ENCODE results near the gene EPS8L3.

EPS8L3 gene

GRCh38 chr1:109763646-109764415, at the start of gene EPS8L3:
Gene EPS8L3, minus strand, starts transcription at chr1:109763923. Its CDS starts 2,174 bp downstream, at chr1:109761749.
- TF ChIP-seq POLR2AphosphoS5 (IDR thresholded peaks at IDR 0.05; ENCODE audit: borderline replicate concordance, low read depth, low read length) (no peak), FOXP2 (optimal IDR thresholded peaks at IDR 0.05; ENCODE audit: control extremely low read depth, extremely low read length, insufficient read depth) (no peak), EZH2 (IDR thresholded peaks at IDR 0.05) (no peak)
- H3K27ac ChIP-seq, result no peak within 1 kb of the TSS
- no peak for DNase-seq (ENCODE audit: low read depth, low spot score)
- H3K4me3 ChIP-seq, result no peak within 1 kb of the TSS
- H3K9ac ChIP-seq (ENCODE audit: insufficient read length), result no peak within 1 kb of the TSS
- no peaks in the 10 kb centered on the region for H3K9me3 ChIP-seq (ENCODE audit: low read depth, low read length)
- H3K36me3 ChIP-seq (ENCODE audit: insufficient read depth, low read length), result no peaks in the 10 kb centered on the region

DNA sequence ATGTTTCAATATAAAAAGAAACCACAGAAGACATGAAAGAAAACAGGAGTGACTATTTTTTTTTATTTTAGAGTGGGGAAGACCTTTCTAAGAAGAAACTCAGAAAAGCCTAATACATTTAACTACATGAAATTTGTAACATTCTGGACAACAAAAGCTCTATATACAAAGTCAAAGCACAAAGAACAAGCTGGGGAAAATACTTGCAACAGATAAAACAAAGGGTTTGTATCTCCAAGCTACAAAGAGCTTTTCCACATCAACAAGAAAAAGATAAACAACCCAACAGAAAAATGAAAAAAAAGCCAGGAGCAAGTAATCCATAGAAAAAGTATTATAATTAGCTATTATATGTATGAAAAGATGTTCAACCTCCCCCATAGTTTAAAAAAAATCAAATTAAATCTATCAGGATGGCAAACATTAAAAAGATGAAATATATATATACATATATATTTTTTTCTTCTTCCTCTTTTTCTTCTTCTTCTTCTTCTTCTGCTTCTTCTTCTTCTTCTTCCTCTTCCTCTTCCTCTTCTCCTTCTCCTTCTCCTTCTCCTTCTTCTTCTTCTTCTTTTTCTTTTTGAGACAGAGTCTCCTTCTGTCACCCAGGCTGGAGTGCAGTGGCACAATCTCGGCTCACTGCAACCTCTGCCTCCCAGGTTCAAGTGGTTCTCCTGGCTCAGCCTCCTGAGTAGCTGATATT, 49.1 kb upstream of the EPS8L3 start:
- Histone ChIP-seq H3K4me3 (no peak overlapping the region), H3K27ac (peak overlapping the region; percentile 100), H3K36me3 (ENCODE audit: insufficient read depth, low read length) (peaks cover 3% of the 10 kb centered on the region; the same call in 1 of the 2 replicates), H3K9me3 (ENCODE audit: low read depth, low read length) (peaks cover 12% of the 10 kb centered on the region; the same call in 1 of the 2 replicates), H3K9ac (ENCODE audit: insufficient read length) (peak overlapping the region; percentile 39)
- no peak for DNase-seq (ENCODE audit: low read depth, low spot score)
- TF ChIP-seq POLR2AphosphoS5 (IDR thresholded peaks at IDR 0.05; ENCODE audit: borderline replicate concordance, low read depth, low read length) (no peak), EZH2 (IDR thresholded peaks at IDR 0.05) (no peak), FOXP2 (optimal IDR thresholded peaks at IDR 0.05; ENCODE audit: control extremely low read depth, extremely low read length, insufficient read depth) (no peak)

DNA sequence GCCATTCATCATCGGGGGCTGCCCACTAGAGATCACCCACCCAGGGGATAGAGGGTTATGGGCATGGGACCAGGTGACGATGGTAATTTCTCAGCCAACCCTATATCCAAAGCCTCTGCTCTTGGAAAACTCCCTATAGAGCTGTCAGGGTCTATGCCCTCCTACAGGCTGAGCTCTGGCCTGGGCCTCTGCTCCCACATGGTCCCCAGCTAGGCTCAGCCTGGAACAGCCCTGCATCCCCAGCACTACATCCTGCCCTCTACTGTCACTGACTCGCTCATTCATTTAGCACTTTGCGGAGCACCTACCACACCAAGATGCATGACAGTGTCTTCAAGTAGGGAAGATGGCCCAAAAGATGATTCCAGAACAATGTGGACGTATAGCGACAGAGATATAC, 45.0 kb upstream of the EPS8L3 start:
- TF ChIP-seq EZH2 (IDR thresholded peaks at IDR 0.05) (no peak), FOXP2 (optimal IDR thresholded peaks at IDR 0.05; ENCODE audit: control extremely low read depth, extremely low read length, insufficient read depth) (no peak), POLR2AphosphoS5 (IDR thresholded peaks at IDR 0.05; ENCODE audit: borderline replicate concordance, low read depth, low read length) (no peak)
- no peak overlapping the region for H3K9ac ChIP-seq (ENCODE audit: insufficient read length)
- no peak overlapping the region for H3K4me3 ChIP-seq
- H3K9me3 ChIP-seq (ENCODE audit: low read depth, low read length), result no peaks in the 10 kb centered on the region
- H3K36me3 ChIP-seq (ENCODE audit: insufficient read depth, low read length), result no peaks in the 10 kb centered on the region; the same call in 1 of the 2 replicates
- DNase-seq (ENCODE audit: low read depth, low spot score), result no peak
- no peak overlapping the region; the same call in 1 of the 2 replicates for H3K27ac ChIP-seq

DNA sequence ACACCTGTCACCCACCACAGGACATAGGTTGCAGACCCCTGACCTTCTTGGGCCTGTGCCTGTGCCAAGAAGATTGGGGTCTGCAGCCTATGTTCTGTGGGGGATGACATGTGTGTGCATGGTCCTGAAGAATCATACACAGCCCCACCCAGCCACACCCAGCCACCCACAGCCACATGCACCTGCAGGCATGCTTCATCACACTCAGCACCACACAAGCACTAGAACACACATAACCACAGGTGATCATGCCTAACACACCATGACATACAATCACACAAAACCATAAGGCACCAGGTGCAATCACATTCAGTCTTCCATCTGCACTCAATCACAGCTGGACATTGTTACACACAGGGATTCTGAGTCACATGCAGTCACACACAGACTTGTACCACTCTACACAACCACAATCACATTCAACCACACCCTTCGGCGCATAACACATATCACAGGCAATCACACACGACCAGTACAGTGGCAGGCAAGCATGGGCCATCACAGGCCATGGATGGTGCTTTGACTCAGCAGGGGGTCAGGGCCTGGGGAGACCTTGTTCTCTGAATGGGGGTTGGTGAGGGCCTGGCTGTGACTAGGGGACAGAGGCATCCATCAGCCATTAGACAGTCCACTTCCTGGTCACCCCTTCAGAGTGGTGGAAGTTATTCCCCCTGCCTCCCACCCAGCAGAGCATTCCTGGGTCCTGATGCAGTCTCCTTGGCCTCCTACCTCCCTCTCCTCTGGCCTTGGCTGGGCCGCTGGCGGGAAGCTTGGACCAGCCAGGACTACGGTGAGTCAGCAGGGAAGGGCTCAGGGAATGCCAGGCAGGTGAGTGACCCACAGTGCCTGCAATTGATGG, 44.3 kb upstream of the EPS8L3 start:
- Histone ChIP-seq H3K36me3 (ENCODE audit: insufficient read depth, low read length) (no peaks in the 10 kb centered on the region; the same call in 1 of the 2 replicates), H3K9me3 (ENCODE audit: low read depth, low read length) (no peaks in the 10 kb centered on the region), H3K4me3 (no peak overlapping the region), H3K27ac (no peak overlapping the region), H3K9ac (ENCODE audit: insufficient read length) (no peak overlapping the region)
- no peak for DNase-seq (ENCODE audit: low read depth, low spot score)
- TF ChIP-seq EZH2 (IDR thresholded peaks at IDR 0.05) (no peak), FOXP2 (optimal IDR thresholded peaks at IDR 0.05; ENCODE audit: control extremely low read depth, extremely low read length, insufficient read depth) (no peak), POLR2AphosphoS5 (IDR thresholded peaks at IDR 0.05; ENCODE audit: borderline replicate concordance, low read depth, low read length) (no peak)

DNA sequence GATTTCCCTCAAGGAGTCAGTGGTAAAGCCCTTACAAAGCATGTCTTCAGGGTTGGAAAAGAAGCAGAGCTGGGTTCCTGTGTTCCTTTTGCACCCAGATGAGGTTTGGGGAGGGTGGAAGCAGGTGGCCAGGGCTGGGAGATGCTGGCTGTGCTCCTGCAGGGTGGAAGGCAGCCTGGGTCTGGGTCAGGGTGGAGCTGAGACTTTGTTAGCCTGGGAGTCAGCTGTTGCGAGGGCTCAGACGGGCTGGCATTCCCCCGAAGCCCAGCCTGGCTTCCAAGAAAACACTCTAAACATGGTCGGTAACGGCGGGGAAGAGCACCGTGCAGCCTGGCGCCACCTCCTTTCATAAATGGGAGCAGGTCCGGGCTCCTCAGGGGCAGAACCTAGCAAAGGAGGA, 43.7 kb upstream of the EPS8L3 start:
- H3K9ac ChIP-seq (ENCODE audit: insufficient read length), result no peak overlapping the region
- no peak overlapping the region for H3K4me3 ChIP-seq
- TF ChIP-seq POLR2AphosphoS5 (IDR thresholded peaks at IDR 0.05; ENCODE audit: borderline replicate concordance, low read depth, low read length) (no peak), EZH2 (IDR thresholded peaks at IDR 0.05) (no peak), FOXP2 (optimal IDR thresholded peaks at IDR 0.05; ENCODE audit: control extremely low read depth, extremely low read length, insufficient read depth) (no peak)
- DNase-seq (ENCODE audit: low read depth, low spot score), result no peak
- H3K36me3 ChIP-seq (ENCODE audit: insufficient read depth, low read length), result no peaks in the 10 kb centered on the region; the same call in 1 of the 2 replicates
- peak overlapping the region; percentile 7; the same call in 1 of the 2 replicates for H3K27ac ChIP-seq
- H3K9me3 ChIP-seq (ENCODE audit: low read depth, low read length), result no peaks in the 10 kb centered on the region

- H3K9me3 ChIP-seq (ENCODE audit: low read depth, low read length), result no peaks in the 10 kb centered on the region
- H3K27ac ChIP-seq, result peak overlapping the region; percentile 7; the same call in 1 of the 2 replicates
- no peak for DNase-seq (ENCODE audit: low read depth, low spot score)
- no peaks in the 10 kb centered on the region; the same call in 1 of the 2 replicates for H3K36me3 ChIP-seq (ENCODE audit: insufficient read depth, low read length)
- TF ChIP-seq EZH2 (IDR thresholded peaks at IDR 0.05) (no peak), POLR2AphosphoS5 (IDR thresholded peaks at IDR 0.05; ENCODE audit: borderline replicate concordance, low read depth, low read length) (no peak), FOXP2 (optimal IDR thresholded peaks at IDR 0.05; ENCODE audit: control extremely low read depth, extremely low read length, insufficient read depth) (no peak)
- H3K4me3 ChIP-seq, result no peak overlapping the region
- H3K9ac ChIP-seq (ENCODE audit: insufficient read length), result no peak overlapping the region
Observed at GRCh38 chr1:109806733-109807400, 43.1 kb upstream of the EPS8L3 start.

GRCh38 chr1:109805486-109806165, 41.9 kb upstream of the EPS8L3 start:
- 0 out of 2 replicates have a peak overlapping the region, but pooled peaks have one; percentile 68 for H3K27ac ChIP-seq
- TF ChIP-seq FOXP2 (optimal IDR thresholded peaks at IDR 0.05; ENCODE audit: control extremely low read depth, extremely low read length, insufficient read depth) (no peak), EZH2 (IDR thresholded peaks at IDR 0.05) (no peak), POLR2AphosphoS5 (IDR thresholded peaks at IDR 0.05; ENCODE audit: borderline replicate concordance, low read depth, low read length) (no peak)
- H3K9me3 ChIP-seq (ENCODE audit: low read depth, low read length), result no peaks in the 10 kb centered on the region
- DNase-seq (ENCODE audit: low read depth, low spot score), result no peak
- H3K4me3 ChIP-seq, result no peak overlapping the region
- H3K9ac ChIP-seq (ENCODE audit: insufficient read length), result no peak overlapping the region
- no peaks in the 10 kb centered on the region; the same call in 1 of the 2 replicates for H3K36me3 ChIP-seq (ENCODE audit: insufficient read depth, low read length)

Measured in SK-N-MC (cell line).